ELR (cell line): Measurements from ENCODE around the gene SH3BP5L.
"Not testable (repeated sequence)": the region's sequence is repeated elsewhere in the genome, so short reads cannot be mapped to it uniquely, and the experiment has no call there.

Experiments used
- DNase-seq: peaks from one replicate; pipeline ENCODE4 v3.0.0-alpha.2; 2015; ENCODE audit warnings: low read depth

SH3BP5L gene

DNA sequence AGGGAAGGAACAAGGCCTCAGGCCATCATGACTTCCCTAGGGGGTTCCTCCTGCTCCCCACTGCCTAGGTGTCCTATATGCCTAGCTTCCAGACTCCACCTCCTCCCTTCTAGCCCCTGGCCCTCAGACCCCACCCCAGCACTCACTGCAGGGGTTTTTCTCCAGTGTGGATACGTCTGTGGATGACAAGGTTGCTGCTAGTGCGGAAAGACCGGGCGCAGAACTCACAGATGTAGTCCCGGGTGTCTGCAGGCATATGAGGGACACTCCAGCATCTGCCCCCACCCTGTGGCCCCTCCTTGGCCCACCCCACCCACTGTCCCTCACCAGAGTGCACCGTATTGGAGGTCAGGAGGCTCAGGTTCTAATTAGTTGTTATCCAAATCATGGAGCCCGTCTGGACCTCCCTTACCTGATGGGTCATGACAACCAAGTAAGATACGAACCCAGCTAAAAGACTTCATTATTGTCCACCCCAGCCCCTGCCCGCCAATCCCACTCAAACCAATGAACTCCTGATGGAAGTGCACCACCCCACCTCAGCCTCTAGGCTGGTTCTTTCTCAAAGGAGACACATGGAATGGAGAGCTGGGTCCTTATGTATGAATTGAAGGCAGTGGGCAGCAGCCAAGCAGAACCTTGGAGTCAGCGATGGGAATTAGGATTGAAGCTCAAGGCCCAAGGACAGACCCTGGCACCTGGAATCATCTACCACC lies 25.0 kb upstream of the SH3BP5L start:
- no peak for DNase-seq

- no peak for DNase-seq
These were observed 24.4 kb upstream of the SH3BP5L start for GRCh38 chr1:248850124-248850523.

- DNase-seq: no peak
These were observed 23.9 kb upstream of the SH3BP5L start for GRCh38 chr1:248849637-248850036.

- no peak for DNase-seq
These were observed 23.4 kb upstream of the SH3BP5L start for GRCh38 chr1:248849152-248849551.

- no peak for DNase-seq
These were observed 22.9 kb upstream of the SH3BP5L start for GRCh38 chr1:248848602-248849001.

DNA sequence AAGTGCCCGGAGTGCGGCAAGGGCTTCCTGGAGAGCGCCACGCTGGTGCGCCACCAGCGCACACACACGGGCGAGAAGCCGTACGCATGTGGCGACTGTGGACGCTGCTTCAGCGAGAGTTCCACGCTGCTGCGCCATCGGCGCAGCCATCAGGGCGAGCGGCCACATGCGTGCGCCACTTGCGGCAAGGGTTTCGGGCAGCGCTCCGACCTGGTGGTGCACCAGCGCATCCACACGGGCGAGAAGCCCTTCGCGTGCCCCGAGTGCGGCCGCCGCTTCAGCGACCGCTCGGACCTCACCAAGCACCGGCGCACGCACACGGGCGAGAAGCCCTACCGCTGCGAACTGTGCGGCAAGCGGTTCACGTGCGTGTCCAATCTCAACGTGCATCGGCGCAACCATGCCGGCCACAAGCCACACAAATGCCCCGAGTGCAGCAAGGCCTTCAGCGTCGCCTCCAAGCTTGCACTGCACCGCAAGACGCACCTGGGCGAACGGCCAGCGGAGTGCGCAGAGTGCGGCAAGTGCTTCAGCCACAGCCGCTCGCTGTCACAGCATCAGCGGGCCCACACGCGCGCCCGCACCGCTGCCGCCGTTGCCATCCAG lies 22.3 kb upstream of the SH3BP5L start:
- DNase-seq: no peak

- no peak for DNase-seq
These were observed 21.7 kb upstream of the SH3BP5L start for GRCh38 chr1:248847181-248847955.

- DNase-seq: no peak
These were observed 18.8 kb upstream of the SH3BP5L start for GRCh38 chr1:248844526-248844925.

DNA sequence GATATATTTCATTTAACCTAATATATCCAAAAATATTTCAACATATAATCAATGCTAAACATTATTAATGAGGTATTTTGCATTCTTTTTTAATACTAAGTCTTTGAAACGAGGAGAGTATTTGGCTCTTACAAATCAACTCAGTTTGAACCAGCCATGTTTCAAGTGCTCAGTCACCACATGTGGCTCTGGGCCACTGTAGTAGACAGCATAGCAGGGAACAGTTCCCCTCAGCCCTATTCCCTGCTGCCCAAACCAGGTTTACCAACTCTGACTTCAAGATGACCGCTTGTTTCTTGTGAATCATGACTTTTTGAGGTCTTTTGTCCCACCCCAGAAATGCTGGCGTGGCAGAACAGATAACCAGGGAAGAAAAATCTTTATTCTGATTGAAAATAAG lies 18.0 kb upstream of the SH3BP5L start:
- no peak for DNase-seq

DNA sequence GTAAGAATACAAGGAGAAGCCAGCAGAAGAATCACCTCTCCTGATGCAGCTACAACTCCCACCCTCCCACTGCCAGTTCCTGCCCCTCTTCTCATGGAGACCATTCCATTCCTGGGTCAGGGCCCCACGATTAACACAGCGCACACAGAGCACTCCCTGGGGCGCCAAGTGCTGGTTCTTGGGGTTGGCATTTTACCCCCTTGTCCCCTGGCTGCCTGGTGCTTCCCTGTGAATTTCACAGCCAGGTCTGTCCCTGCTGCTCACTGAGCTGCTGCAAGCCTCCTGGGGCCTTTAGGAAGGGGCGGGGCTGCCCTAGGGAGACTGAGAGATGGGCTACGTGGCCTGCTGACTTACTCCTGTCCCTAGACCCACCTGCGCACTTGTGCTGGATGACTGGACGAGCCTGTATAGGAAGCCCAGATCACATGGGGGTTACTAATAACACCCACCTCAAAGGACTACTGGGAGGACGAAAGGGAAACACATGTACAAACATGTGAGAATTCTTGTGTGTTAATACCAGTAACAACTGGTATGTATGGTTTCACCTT lies 17.1 kb upstream of the SH3BP5L start:
- no peak for DNase-seq

DNA sequence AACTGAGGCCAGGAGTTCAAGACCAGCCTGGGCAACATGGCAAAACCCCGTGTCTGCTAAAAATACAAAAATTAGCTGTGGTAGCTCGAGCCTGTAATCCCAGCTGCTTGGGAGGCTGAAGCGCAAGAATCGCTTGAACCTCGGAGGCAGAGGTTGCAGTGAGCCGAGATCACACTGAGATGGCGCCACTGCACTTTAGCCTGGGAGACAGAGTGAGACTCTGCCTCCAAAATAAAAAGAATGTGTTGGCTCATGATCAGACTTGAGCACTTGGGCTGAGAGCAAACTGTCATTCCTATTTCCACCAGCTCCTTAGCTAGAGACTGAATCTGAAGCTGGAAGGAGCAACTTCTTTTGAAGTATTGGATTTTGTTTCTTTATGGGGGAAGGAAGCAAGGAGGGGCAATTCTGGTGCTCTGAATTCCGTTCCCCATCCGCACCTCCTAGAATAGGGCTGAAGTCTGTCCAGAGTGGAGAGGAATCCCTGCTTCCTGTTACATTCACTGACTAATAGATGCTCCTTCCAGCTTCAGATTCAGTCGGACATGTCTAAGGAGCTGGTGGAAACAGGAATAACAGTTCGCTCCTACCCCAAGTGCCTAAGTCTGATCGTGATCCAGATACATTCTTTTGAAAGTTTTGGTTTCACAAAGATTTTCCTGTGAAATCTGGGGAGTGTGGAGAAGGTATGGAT lies 16.1 kb upstream of the SH3BP5L start:
- peak; percentile 55 for DNase-seq

GRCh38 chr1:248840946-248841345 lies 15.2 kb upstream of the SH3BP5L start:
- DNase-seq: no peak

DNA sequence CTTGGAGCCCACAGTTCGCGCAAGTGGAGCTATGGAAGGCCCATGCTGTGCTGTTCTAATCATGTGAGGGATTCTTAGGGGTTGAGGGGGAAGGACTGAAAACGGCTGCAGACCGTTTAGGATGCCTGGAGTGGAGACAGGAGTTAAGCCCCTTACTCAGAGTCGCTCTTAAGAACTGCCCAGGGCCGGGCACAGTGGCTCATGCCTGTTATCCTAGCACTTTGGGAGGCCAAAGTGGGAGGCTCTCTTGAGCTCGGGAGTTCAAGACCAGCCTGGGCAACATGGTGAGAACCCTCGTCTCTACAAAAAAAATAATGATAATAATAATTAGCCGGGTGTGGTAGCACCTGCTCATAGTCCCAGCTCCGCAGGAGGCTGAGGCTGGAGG lies 13.4 kb upstream of the SH3BP5L start:
- DNase-seq: no peak

DNA sequence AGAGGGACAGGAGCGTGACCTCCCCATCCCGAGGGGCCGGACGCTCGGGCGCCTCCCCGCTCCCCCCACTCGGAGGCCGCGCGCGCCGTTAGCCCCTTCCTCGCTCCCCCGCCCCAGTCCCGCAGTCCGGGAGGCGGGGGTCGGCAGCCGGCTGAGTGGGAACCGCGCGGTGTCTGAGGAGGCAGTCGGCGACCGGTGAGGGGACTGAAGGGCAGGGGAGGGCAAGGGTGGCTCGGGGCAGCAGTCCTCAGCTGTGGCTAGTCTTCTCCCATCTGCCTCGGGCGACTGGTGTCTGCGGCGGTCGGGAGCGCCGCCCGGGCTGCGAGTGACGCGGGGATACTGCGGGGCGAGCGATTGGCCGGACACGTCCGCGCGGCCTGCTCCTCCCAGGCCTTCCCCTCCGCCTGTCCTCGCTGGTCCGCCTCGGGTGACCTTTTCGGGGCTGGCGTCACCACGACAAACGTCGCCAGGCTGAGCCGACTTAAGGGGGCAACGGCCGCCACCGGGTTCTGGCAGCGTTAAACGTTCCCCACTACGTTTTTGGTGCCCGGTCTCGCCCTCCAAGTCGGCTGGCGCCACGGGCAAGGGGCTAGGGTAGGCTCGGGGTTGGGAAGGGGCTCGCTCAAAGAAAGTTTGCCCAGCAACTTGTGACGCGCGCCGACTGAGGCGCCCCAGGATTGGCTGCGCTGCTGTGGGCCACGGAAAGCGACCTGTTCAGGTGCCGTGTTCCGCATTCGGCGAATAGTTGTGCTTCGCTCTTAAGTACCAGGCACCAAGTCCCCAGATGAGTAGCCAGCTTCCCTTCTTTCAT lies 12.8 kb upstream of the SH3BP5L start:
- peak; percentile 88 for DNase-seq

DNA sequence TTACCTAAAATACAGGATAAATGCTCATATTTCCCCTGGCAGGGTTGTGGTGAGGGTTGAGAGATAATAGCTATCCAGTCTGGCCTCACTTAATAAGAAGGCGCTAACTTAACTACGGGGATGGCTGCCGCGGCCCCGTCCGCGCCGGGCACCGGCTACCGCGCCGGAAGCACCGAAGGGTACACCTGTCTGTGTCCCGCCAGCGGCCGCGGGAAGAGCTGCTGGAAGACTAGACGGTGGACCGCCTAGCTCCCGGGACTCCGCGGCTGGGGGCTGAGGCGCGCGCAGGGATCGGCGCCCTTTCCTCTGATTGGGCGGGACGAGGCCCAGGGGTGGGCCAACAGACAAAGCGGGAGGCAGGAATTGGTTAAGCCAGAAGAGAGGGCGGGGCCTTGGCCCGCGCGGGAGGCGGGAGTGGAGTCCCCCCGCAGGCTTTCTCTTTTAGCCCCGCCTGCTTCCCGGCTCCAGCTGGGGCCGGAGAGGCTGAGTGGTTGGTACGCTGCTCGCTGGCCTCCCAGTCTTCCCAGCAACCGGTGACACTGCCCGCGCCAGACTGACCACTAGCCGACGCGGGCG lies 12.2 kb upstream of the SH3BP5L start, which contains the start of gene ZNF672:
ZNF672 (plus strand) TSS at position 444 of the 576 bp plus-strand sequence. CDS start 9,051 bp downstream, outside the sequence.
- peak; percentile 98 for DNase-seq

DNA sequence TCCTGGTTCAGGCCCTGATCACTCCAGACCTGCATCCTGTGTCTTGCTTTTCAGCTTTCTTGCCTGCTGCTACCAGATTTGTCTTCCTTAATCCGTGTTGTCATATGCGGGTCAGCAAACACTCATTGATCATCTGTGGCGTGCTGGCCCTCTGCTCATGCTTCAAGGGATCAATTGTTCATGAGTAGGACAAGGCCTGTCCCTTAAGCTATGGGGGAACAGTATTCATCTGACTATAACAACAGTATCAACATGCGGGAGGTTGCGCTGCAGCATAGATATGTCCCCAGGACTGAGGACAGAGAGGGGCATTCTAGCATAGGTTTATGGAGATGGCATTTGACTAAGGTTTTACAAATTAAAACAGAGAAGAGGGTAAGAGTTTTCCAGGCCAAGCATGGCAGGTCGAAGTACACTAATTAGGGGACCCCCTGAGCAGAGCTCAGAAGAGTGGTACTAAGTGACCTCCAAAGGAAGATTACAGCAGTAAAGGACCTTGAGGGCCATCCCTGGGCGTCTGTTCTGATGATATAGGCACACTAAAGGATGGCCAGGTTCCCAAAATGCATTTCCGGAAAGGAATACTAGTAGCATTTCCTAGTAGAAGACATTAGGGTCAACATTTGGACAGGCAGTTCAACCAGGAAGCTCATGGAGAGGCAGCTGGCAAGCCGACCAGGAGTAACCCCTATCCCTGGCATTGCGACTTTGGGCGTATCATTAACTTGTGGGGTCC lies 11.5 kb upstream of the SH3BP5L start:
- DNase-seq: no peak

- DNase-seq: no peak
These were observed 8.7 kb upstream of the SH3BP5L start for GRCh38 chr1:248834343-248834940.

DNA sequence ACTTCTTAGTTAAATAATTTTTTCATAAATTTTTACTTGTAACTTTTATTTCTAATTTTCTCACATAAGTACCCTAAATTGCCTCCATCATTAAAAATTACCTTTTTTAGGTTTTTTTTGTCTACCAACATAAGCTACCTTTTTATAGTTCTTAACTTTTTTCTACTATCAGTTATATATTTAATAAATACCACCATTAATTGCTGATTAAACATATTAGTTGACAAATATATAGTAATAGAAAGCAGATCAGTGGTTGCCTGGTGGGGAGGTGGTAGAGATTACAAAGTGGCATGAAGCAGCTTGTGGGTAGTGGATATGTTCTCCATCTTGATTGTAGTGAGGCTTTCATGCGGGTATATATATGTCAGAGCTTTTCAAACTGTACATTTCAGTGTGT lies 6.1 kb upstream of the SH3BP5L start:
- DNase-seq: no peak

GRCh38 chr1:248830718-248831017 lies 5.0 kb upstream of the SH3BP5L start:
- DNase-seq: not testable (repeated sequence)

DNA sequence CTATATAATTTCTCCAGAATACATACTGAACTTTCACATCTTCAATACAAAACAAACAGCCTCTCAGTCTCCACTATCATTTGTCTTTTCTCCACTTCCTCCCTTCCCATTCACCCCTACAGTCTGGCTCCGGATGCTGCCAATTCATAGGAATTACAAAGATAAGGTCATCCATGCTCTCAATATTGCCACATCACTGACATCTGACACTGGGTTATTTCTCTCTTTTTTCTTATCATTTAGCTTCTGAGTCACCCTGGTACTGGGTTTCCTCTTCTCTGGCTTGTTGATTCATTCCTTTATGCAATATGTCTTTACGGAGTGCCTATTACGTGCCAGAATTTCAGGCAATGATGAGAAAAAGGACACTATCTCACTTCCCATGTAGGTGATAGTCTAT lies 3.1 kb upstream of the SH3BP5L start:
- DNase-seq: peak; percentile 86
